NCI-H82 (cell line): Measurements from ENCODE around the gene BLVRA.
"Not testable (repeated sequence)": the region's sequence is repeated elsewhere in the genome, so short reads cannot be mapped to it uniquely, and the experiment has no call there.

Source experiments
- DNase-seq: peaks from one replicate; lab custom pipeline; 2025; lab: John Stamatoyannopoulos, UW

BLVRA gene, protein sequence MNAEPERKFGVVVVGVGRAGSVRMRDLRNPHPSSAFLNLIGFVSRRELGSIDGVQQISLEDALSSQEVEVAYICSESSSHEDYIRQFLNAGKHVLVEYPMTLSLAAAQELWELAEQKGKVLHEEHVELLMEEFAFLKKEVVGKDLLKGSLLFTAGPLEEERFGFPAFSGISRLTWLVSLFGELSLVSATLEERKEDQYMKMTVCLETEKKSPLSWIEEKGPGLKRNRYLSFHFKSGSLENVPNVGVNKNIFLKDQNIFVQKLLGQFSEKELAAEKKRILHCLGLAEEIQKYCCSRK

DNA sequence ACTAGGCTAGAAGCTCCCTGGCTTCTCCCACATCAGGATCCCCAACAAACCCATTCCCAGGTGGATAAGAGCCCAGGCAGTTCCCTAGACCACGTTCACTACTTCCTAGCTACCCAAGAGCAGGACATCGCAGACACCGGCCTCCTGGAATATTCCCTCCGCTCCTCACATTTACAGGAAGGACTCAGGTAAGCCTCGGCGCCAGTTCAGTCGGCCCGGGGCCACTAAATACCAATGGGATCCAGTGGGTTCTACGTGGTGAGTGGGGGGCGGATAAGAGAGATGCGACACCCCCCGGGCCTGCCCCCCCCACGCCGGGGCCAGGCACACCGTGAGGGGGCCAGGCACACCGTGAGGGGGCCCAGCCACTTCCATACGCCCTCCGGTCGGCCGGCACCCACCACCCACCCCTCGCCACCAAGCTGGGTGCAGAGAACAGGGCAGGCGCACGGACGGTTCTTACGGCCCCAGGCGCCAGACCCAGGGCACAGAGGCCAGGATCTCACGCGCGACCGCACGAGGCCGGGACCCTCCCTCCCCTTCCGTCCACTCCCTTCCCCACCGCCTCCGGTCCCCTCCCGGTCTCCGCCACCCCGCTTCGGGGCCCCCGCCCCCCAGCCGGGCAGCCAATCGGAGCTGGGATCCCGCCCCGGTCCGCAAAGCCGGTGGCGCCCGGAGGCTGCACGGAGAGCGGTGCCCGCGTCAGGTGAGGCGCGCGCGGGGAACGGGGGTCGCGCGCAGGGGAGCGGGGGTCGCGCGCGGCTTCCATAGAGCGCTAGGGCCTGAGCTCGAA, at the start of gene BLVRA:
TSS of gene BLVRA (plus strand) at position 652 of the 793 bp plus-strand sequence. CDS start 12,479 bp downstream, outside the sequence.
- DNase-seq, result peak; percentile 78

DNA sequence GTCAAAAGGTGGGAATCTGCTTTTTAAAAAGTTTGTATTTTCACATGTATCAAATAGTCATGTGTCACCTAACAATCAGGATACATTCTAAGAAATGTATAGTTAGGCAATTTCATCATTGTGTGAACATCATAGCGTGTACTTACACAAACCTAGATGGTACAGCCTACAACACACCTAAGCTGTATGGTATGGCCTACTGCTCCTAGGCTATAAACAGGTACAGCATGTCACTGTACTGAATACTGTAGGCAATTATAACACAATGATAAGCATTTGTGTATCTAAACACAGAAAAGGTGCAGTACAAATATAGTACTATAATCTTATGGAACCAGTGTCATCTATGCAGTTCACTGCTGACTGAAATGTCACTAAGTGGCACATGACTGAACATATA, 47.0 kb upstream of the BLVRA start:
- DNase-seq, result no peak

DNA sequence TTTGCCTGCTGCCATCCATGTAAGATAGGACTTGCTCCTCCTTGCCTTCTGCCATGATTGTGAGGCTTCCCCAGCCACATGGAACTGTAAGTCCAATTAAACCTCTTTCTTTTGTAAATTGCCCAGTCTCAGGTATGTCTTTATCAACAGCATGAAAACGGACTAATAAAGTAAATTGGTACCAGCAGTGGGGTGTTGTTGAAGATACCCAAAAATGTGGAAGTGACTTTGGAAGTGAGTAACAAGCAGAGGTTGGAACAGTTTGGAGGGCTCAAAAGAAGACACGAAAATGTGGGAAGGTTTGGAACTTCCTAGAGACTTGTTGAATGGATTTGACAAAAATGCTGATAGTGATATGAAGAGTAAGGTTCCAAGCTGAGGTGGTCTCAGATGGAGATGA, 42.5 kb upstream of the BLVRA start:
- DNase-seq, result not testable (repeated sequence)

DNA sequence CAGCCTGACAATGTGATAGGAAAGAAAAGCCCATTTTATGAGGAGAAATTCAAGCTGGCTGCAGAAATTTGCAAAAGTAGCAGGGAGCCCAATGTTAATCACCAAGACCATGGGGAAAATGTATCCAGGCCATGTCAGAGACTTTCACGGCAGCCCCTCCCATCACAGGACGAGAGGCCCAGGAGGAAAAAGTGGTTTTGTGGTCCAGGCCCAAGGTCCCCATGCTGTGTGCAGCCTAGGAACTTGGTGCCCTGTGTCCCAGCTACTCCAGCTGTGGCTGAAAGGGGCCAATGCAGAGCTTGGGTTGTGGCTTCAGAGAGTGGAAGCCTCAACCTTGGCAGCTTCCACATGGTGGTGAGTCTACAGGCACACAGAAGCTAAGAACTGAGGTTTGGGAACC, 41.9 kb upstream of the BLVRA start:
- DNase-seq, result no peak

DNA sequence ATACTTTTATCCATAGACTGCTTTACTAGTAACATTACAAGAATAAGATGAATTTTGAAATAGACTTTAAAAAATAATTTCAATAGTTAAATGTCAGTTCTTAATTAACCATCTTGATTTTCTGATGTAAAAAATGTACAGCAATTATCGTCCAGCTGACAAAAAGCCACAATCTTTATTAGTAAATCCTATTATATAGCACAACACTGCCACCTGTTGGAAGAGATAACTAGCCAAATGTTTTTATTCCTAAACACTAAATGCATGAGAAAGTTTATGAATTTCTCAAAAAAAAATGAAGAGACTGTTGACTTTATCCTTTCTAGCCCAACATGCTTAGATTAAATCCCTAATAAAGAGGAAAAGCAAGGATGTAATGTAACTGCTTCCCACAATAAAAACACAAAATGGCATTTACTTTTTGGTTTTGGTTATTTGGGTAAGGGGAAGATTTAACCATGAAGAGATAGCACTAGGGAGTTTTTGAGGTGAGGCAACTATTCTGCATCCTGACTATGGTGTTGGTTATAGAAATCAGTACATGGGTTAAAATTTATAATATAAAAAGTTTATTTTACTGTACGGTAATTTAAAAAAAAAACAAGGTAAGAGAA, 37.2 kb upstream of the BLVRA start:
- DNase-seq, result peak; percentile 71

DNA sequence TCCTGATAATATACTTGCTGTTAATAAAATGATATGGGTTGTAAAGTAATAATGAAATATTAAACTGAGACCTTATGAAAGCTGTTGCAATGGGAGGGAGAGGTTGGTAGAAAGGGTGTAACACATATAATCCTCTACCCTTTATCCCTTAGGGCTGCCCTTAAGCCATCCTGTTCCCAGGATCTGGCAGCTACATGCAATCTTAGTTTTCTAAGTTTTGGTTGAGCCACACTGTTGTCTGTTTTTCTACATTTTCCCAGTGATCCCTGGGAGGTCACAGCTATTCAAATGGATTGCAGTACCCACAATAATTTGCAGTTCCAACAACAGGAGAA, 35.5 kb upstream of the BLVRA start:
- DNase-seq, result peak; percentile 23

DNA sequence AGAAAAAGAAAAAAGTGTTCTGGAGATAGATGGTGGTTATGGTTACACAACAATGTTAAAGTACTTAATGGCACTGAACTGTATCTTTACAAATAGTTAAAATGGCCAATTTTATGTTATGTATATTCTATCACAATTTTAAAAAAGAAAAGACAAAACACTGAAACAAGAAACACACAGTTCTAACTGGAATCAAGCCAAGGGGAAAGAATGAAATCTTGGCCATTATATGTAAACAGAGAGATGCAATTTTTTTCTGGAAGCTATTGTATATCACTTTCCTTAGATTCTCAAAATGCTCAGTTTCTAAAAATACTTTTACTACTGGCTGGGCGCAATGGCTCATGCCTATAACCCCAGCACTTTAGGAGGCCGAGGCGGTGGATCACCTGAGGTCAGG, 33.2 kb upstream of the BLVRA start:
- DNase-seq, result no peak

DNA sequence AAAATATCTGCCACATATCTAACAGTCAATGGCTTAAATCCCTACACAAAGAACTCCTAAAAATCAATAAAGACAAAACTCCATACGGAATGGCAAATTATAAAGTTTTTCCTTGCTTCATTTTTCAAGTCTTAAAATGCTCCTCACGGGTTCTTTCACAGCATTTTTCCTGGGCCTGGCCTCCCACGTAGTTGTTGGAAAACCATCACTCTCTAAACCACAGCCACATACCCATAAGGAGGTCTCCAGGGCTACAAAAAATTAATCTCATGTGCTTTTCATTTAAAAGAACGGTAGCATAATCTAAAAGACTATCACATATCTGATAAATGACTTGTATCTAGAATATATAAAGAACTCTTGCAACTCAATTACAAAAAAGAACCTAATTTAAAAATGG, 32.0 kb upstream of the BLVRA start:
- no peak for DNase-seq

DNA sequence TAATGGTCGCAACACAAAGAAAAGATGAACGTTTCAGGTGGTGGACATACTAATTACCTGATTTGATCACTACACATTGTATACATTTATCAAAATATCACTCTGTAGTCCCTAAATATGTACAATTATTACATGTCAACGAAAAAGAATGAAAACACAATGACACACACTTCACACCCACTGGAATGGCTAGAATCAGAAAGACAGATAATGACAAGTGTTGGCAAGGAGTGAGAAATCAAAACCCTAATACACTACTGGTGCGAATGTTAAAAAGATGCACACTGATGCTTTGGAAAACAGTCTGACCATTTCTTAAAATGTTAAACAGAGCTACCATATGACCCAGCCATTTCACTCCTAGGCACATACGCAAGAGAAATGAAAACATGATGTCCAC, 31.5 kb upstream of the BLVRA start:
- DNase-seq, result no peak

DNA sequence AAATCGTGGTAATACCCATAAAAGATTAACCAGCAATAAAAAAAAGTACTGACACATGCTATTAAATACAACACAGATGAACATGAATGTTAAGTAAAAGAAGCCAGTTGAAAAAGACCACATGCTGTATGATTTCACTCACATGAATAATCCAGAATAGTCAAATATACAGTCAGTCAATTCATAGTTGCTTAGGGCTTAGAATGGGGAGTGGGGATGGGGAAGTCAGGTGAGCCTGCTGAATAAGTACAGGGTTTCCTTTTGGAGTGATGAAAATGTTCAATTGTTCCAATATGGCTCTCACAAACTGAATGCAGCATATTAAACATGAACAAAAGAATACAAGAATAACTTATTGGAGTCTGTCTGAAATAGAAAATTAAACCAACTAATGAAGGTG, 31.0 kb upstream of the BLVRA start:
- DNase-seq, result no peak

DNA sequence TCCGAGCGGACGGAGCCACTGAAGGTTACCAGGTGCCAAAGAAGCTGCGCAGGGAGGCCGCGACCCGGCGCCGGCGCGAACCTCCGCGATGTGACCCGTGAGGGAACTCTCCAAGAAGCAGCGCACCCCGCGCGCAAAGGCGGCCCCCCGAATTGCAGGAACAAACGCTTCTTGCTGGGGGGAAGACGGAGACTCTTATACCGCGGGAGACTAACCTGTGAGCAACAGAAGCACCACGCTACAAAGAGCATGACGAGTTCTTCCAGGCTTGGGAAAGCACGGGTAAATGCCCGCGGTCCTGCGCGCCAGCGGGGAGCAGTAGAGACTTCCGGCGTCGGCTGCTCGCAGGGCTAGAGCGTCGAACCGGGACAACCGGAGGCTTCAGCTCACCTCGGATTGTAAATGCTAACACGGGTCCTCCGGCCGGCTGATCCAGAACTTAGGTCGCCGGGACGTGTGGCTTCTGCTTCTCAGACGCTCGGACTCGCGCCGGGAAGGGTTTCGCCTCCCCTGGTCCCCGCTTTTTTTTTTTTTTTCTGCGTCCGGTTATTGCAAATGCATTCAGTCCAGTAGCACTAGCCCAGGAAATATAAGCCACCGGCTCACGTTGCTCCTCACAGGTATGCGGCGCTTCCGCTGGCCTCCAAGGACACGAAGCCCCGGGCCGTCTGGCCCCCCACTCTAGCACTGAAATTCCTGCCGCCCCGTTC, 29.1 kb upstream of the BLVRA start, which contains the start of gene COA1:
TSS of gene COA1 (minus strand) at position 310 of the 710 bp plus-strand sequence. CDS start 80,909 bp downstream, outside the sequence.
- peak; percentile 93 for DNase-seq

DNA sequence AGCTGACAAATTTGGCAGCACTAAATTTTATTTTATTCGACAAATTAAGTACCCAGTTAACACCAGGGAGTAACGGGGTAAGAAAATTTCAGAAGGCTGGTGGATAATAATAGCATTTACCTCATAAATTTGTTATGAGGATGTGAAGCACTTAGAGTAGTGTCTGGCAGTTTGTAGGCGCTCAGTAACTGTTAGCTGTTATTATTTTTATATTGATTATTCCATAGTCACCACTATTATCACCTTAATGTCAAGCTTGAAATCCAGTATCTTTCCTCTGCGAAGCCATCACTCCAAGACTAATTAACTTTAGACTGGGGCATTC, 28.6 kb upstream of the BLVRA start:
- no peak for DNase-seq

DNA sequence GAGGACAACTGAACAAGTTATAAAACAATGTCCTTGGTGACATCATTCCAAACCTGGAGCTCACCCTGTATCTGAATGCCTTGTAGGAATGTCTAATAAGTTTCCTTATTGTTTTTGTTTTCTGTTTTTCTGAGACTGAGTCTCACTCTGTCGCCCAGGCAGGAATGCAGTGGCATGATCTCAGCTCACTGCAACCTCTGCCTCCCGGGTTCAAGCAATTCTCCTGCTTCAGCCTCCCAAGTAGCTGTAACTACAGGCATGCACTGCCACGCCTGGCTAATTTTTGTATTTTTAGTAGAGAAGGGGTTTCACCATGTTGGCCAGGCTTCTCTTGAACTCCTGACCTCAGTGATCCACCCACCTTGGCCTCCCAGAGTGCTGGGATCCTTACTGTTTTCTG, 27.0 kb upstream of the BLVRA start:
- DNase-seq, result not testable (repeated sequence)

DNA sequence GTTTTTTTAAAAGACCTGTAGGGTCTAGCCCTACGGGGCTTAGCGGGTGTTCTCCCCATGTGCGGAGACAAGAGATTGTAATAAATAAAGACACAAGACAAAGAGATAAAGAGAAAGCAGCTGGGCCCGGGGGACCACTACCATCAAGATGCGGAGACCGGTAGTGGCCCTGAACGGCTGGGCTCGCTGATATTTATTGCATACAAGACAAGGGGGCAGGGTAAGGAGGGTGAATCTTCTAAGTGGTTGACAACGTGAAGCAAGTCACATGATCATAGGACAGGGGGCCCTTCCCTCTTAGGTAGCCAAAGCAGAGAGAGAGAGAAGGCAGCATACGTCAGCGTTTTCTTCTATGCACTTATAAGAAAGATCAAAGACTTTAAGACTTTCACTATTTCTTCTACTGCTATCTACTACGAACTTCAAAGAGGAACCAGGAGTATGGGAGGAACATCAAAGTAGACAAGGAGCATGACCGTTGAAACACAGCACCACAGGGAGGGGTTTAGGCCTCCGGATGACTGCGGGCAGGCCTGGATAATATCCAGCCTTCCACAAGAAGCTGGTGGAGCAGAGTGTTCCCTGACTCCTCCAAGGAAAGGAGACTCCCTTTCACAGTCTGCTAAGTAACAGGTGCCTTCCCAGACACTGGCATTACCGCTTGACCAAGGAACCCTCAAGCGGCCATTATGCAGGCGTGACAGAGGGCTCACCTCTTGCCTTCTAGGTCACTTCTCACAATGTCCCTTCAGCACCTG, 23.7 kb upstream of the BLVRA start:
- DNase-seq, result not testable (repeated sequence)

DNA sequence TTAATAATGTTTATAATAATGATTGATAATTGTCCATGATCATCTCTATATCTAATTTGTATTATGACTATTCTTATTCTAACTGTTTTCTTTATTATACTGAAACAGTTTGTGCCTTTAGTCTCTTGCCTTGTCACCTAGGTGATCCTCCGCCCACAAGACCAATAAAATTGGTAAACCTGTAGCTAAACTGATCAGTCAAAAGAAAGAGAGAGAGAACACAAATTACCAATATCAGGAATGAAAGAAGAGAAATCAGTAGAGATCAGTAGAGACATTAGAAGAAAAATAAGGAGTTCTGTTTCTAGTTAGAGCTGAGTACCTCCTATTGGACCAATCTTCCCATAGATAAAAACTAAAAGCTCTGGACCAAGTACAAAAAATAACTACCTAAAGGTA, 23.1 kb upstream of the BLVRA start:
- no peak for DNase-seq

DNA sequence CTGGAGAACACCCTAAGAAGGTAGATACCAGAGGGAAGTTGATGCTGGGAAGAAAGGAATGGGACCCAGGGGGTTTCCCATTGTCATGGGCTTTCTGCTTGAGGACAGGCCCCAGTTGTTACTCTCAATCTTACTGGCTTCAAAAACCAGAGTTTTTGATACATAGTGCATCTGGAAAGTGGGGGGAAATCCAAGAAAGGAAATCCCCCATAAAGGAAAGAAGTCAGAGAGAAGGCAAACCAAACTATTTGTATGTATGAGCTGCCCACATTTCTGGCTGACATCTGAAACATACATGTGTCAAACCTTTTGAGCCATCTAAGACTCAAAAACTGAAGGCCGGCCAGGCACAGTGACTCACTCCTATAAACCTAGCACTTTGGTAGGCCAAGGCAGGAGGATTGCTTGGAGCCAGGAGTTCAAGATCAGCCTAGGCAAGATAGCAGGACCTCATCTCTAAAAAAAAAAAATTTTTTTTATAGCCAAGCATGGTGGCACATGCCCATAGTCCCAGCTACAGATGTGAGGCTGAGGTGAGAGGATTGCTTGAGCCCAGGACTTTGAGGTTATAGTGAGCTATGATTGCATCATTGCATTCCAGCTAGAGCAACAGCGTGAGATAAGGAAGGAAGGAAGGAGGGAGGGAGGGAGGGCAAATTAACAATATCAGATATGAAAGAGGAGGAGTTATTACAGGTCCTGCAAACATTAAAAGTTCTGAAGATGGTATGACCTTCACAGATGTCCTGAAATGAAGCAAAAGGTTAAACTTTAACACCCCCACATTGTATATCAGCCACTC, 22.5 kb upstream of the BLVRA start:
- no peak for DNase-seq

DNA sequence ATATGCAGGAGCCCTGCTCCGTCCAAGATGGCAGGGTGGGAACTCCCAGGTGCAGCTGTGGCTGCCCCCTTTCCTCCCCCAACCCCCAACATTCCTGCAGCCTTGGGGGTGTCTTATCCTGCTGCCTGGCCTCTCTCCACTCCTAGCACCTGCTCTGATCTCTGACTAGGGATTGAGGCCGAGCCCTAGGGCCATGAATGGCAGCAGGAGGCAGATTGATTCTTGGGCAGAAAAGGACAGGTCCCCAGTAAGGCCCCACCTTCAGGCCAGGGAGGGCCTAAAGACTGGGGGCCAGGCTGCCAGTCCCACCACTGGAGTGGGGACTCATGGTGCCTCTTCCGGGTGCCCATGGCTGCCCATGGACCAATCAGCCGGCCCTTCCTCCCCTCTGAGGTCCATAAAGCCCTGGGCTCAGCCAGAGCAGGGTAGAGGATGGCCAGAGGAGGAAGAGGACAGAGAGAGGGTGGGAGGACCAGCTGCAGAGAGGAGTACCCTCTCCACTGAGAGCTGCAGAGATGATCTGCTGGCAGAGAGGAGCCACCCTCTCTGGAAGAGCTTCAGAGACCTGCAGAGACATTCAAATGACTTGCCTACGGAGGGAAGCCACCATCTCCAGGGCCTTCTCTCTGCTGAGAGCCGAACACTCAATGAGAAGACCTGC, 20.9 kb upstream of the BLVRA start:
- DNase-seq, result no peak

DNA sequence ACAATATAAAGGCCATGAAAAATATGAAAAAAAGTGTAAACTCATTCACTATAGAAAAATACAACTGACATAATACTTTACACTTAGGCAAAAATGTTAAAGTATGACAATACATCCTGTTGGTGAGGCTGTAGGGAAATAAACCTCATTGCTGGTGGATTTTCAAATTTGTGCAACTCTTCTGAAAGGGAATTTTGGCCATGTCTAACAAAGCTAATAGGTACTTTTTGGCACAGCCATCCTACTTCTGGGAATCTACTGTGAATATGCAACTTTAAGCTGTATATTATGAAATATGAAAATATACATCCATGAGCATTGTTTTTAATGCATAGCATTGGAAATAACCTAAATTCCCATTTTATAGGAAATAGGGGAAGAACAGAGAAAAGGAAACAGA, 15.8 kb upstream of the BLVRA start:
- DNase-seq, result no peak

DNA sequence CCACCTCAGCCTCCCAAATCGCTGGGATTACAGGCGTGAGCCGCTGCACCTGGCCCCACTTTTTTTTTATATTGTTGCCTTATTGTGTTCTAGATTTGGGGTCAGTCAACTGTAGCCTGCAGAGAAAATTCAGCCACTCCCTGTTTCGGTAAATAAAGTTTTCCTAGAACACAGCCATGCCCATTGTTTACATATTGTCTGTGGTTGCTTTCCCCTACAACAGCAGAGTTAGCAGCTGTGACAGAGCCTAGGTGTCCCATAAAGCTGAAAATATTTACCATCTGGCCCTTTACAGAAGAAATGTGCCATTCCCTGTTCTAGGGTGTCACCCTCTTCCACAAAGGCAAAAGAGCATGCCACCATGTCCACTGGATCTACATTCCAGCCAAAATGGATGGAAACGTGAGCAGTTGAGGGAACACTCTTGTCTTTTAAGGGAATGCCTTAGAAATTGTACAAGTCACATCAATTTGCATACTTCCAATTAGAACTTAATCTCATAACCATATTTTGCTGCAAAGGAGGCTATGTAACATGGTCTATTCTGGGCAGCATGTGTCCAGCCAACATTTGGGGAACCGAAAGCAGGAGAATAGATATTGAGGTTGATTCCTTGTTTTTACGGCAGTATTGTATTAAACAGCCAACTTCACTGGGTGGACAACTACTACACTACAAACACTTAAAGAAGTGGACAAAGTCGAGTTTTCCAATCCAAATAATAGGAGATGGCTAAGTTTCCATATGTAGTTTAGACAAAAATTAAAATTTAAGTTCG, 11.0 kb upstream of the BLVRA start:
- DNase-seq, result no peak
